Measurements from ENCODE around the gene PRKCE. TPM values are rescaled to one million over a fixed set of nuclear protein-coding genes. Genes with fewer than 3 reads are reported as not detected.

PRKCE gene
- total and polyA plus RNA-seq, 2 donors (not counting 1 experiment from before 2014, with no cell fraction given), result 23.6 to 271 TPM

GRCh38 chr2:46181306-46181705, 529.8 kb downstream of the PRKCE start:
- Mint-ChIP-seq H3K4me3 (no peak overlapping the region), H3K9me3 (ENCODE audit: insufficient read depth) (no peaks in the 10 kb centered on the region), H3K27me3 (no peaks in the 10 kb centered on the region), H3K27ac (no peak overlapping the region), H3K4me1 (no peaks in the 10 kb centered on the region)
- DNase-seq (no peak), ATAC-seq (ENCODE audit: low read depth) (no peak)
- H3K27me3 ChIP-seq (replicated peaks in 1 of 4; ENCODE audit: control extremely low read depth in 1 of 4, control insufficient read depth in 3 of 4, insufficient read depth in 4 of 4, low read length in 3 of 4), result no peaks in the 10 kb centered on the region
- intact Hi-C loops (cut with micrococcal nuclease), result no loop called here
- ChIA-PET POLR2A (no interaction called here), CTCF (no interaction called here)
- H3K4me1 ChIP-seq (ENCODE audit: control insufficient read depth in 2 of 2, insufficient read depth in 2 of 2, low read length in 2 of 2), result no peaks in the 10 kb centered on the region
- WGBS (ENCODE audit: insufficient coverage), result 71% methylated on average over 1 of the region's 2 CpGs
- TF ChIP-seq CTCF (IDR thresholded peaks at IDR 0.05) (no peak), EZH2 (IDR thresholded peaks at IDR 0.05; ENCODE audit: borderline replicate concordance, insufficient read depth, low read depth, low read length, poor library complexity, severe bottlenecking) (no peak)
- H3K79me2 ChIP-seq (ENCODE audit: control insufficient read depth, insufficient read depth, low read length), result no peaks in the 10 kb centered on the region
- no peak overlapping the region for H3K9ac ChIP-seq (ENCODE audit: low read length)
- H4K20me1 ChIP-seq (ENCODE audit: control insufficient read depth, insufficient read depth, low read length, poor library complexity, severe bottlenecking), result no peaks in the 10 kb centered on the region
- no peak overlapping the region for H3K27ac ChIP-seq (ENCODE audit: low read length in 2 of 2)
- H3K36me3 ChIP-seq (replicated peaks in 1 of 2; ENCODE audit: control extremely low read depth in 1 of 2, control insufficient read depth in 1 of 2, extremely low read depth in 1 of 2, insufficient read depth in 2 of 2, low read length in 1 of 2), result peaks cover 2 to 28% of the 10 kb centered on the region in 2 experiments
- no peak overlapping the region for H2AFZ ChIP-seq (ENCODE audit: insufficient read depth, low read depth, low read length, poor library complexity, severe bottlenecking)
- H3K4me2 ChIP-seq (replicated peaks; ENCODE audit: low read depth, low read length, poor library complexity, severe bottlenecking), result no peak overlapping the region
- no peak overlapping the region for H3K4me3 ChIP-seq (ENCODE audit: control extremely low read depth in 1 of 5, extremely low read depth in 1 of 5, insufficient read depth in 1 of 5, low read depth in 2 of 5, low read length in 4 of 5)
- no peaks in the 10 kb centered on the region for H3K9me3 ChIP-seq (ENCODE audit: control extremely low read depth in 1 of 3, control insufficient read depth in 2 of 3, insufficient read depth in 1 of 3, low read length in 2 of 3)

GRCh38 chr2:46181789-46182530, 530.5 kb downstream of the PRKCE start:
- ChIA-PET CTCF (interaction anchor here (0.9 kb wide), 1 partner anchor 10 kb away, joined by 4 read pairs; no protein-coding TSS in a partner anchor), POLR2A (no interaction called here)
- H2AFZ ChIP-seq (ENCODE audit: insufficient read depth, low read depth, low read length, poor library complexity, severe bottlenecking), result no peak overlapping the region
- H3K27me3 ChIP-seq (replicated peaks in 1 of 4; ENCODE audit: control extremely low read depth in 1 of 4, control insufficient read depth in 3 of 4, insufficient read depth in 4 of 4, low read length in 3 of 4), result no peaks in the 10 kb centered on the region
- no peaks in the 10 kb centered on the region for H3K9me3 ChIP-seq (ENCODE audit: control extremely low read depth in 1 of 3, control insufficient read depth in 2 of 3, insufficient read depth in 1 of 3, low read length in 2 of 3)
- Mint-ChIP-seq H3K27ac (no peak overlapping the region), H3K27me3 (no peaks in the 10 kb centered on the region), H3K4me3 (no peak overlapping the region), H3K9me3 (ENCODE audit: insufficient read depth) (no peaks in the 10 kb centered on the region), H3K4me1 (peaks cover 2% of the 10 kb centered on the region)
- no peak overlapping the region for H3K4me3 ChIP-seq (ENCODE audit: control extremely low read depth in 1 of 5, extremely low read depth in 1 of 5, insufficient read depth in 1 of 5, low read depth in 2 of 5, low read length in 4 of 5)
- H3K36me3 ChIP-seq (replicated peaks in 1 of 2; ENCODE audit: control extremely low read depth in 1 of 2, control insufficient read depth in 1 of 2, extremely low read depth in 1 of 2, insufficient read depth in 2 of 2, low read length in 1 of 2), result peaks cover 0 to 25% of the 10 kb centered on the region in 2 experiments
- no peaks in the 10 kb centered on the region for H3K79me2 ChIP-seq (ENCODE audit: control insufficient read depth, insufficient read depth, low read length)
- no peak overlapping the region for H3K4me2 ChIP-seq (replicated peaks; ENCODE audit: low read depth, low read length, poor library complexity, severe bottlenecking)
- ATAC-seq (ENCODE audit: low read depth), result no peak
- H3K4me1 ChIP-seq (ENCODE audit: control insufficient read depth in 2 of 2, insufficient read depth in 2 of 2, low read length in 2 of 2), result no peaks in the 10 kb centered on the region
- TF ChIP-seq EZH2 (IDR thresholded peaks at IDR 0.05; ENCODE audit: borderline replicate concordance, insufficient read depth, low read depth, low read length, poor library complexity, severe bottlenecking) (no peak), CTCF (IDR thresholded peaks at IDR 0.05) (no peak)
- H4K20me1 ChIP-seq (ENCODE audit: control insufficient read depth, insufficient read depth, low read length, poor library complexity, severe bottlenecking), result no peaks in the 10 kb centered on the region
- intact Hi-C loops (cut with micrococcal nuclease), result no loop called here
- no peak overlapping the region for H3K27ac ChIP-seq (ENCODE audit: low read length in 2 of 2)
- WGBS (ENCODE audit: insufficient coverage), result 96% methylated on average over 16 of the region's 18 CpGs
- no peak overlapping the region for H3K9ac ChIP-seq (ENCODE audit: low read length)
- DNase-seq, result no peak
